ENCODE data around the gene CAD.
"Not testable (repeated sequence)": the region's sequence is repeated elsewhere in the genome, so short reads cannot be mapped to it uniquely, and the experiment has no call there.

CAD gene

GRCh38 chr2:27217173-27218121 is at the start of gene CAD:
Gene CAD, plus strand, starts transcription at chr2:27217369. Its CDS starts 183 bp downstream, at chr2:27217552.
- TF ChIP-seq GATA1 (IDR thresholded peaks at IDR 0.05; ENCODE audit: low read depth, low read length) (no peak), POLR2A (IDR thresholded peaks at IDR 0.05; ENCODE audit: low read length) (peak; percentile 69)
- DNase-seq: peak; percentile 91 to 93

- TF ChIP-seq POLR2A (IDR thresholded peaks at IDR 0.05; ENCODE audit: low read length): no peak
- TF ChIP-seq GATA1 (IDR thresholded peaks at IDR 0.05; ENCODE audit: low read depth, low read length): no peak
- DNase-seq: no peak
Observed at GRCh38 chr2:27170581-27171337, 46.4 kb upstream of the CAD start.

- no peak for DNase-seq
- TF ChIP-seq POLR2A (IDR thresholded peaks at IDR 0.05; ENCODE audit: low read length) (no peak), GATA1 (IDR thresholded peaks at IDR 0.05; ENCODE audit: low read depth, low read length) (no peak)
Observed at GRCh38 chr2:27171351-27171848, 45.8 kb upstream of the CAD start.

GRCh38 chr2:27174638-27175037 is 42.5 kb upstream of the CAD start:
- TF ChIP-seq GATA1 (IDR thresholded peaks at IDR 0.05; ENCODE audit: low read depth, low read length): no peak
- no peak for TF ChIP-seq POLR2A (IDR thresholded peaks at IDR 0.05; ENCODE audit: low read length)
- no peak for DNase-seq

- DNase-seq: no peak
- TF ChIP-seq POLR2A (IDR thresholded peaks at IDR 0.05; ENCODE audit: low read length) (no peak), GATA1 (IDR thresholded peaks at IDR 0.05; ENCODE audit: low read depth, low read length) (no peak)
Observed at GRCh38 chr2:27175330-27175729, 41.8 kb upstream of the CAD start.

- not testable (repeated sequence) for DNase-seq
Observed at GRCh38 chr2:27175781-27176180, 41.4 kb upstream of the CAD start.

GRCh38 chr2:27177441-27178351 is 39.5 kb upstream of the CAD start:
- TF ChIP-seq POLR2A (IDR thresholded peaks at IDR 0.05; ENCODE audit: low read length) (no peak), GATA1 (IDR thresholded peaks at IDR 0.05; ENCODE audit: low read depth, low read length) (no peak)
- no peak for DNase-seq

- DNase-seq: no peak
- no peak for TF ChIP-seq GATA1 (IDR thresholded peaks at IDR 0.05; ENCODE audit: low read depth, low read length)
Observed at GRCh38 chr2:27178469-27178868, 38.7 kb upstream of the CAD start.

GRCh38 chr2:27179344-27180000 is 37.7 kb upstream of the CAD start:
- TF ChIP-seq POLR2A (IDR thresholded peaks at IDR 0.05; ENCODE audit: low read length) (no peak), GATA1 (IDR thresholded peaks at IDR 0.05; ENCODE audit: low read depth, low read length) (no peak)
- DNase-seq: no peak

- no peak for DNase-seq
- TF ChIP-seq GATA1 (IDR thresholded peaks at IDR 0.05; ENCODE audit: low read depth, low read length) (no peak), POLR2A (IDR thresholded peaks at IDR 0.05; ENCODE audit: low read length) (no peak)
Observed at GRCh38 chr2:27182346-27182745, 34.8 kb upstream of the CAD start.

GRCh38 chr2:27184115-27184514 is 33.1 kb upstream of the CAD start:
- TF ChIP-seq POLR2A (IDR thresholded peaks at IDR 0.05; ENCODE audit: low read length) (no peak), GATA1 (IDR thresholded peaks at IDR 0.05; ENCODE audit: low read depth, low read length) (no peak)
- DNase-seq: no peak

GRCh38 chr2:27185331-27186026 is 31.7 kb upstream of the CAD start:
- DNase-seq: no peak
- no peak for TF ChIP-seq POLR2A (IDR thresholded peaks at IDR 0.05; ENCODE audit: low read length)
- no peak for TF ChIP-seq GATA1 (IDR thresholded peaks at IDR 0.05; ENCODE audit: low read depth, low read length)

All from erythroblast (primary cell).